Measurements from ENCODE around the gene PSMB3. TPM values are rescaled to one million over a fixed set of nuclear protein-coding genes. Genes with fewer than 3 reads are reported as not detected.

Gene PSMB3
- total RNA-seq, 1 experiment from 2014 or later = 233 TPM

- in situ Hi-C loops (cut with HindIII; ENCODE audit: low pct_unique_long_range_greater_than_20kb, low sequenced_read_pairs) (no loop called here), intact Hi-C loops (cut with micrococcal nuclease; ENCODE audit: unreplicated experiment) (no loop called here)
- Histone ChIP-seq H3K4me3 (ENCODE audit: low read depth in 2 of 2, low read length in 2 of 2) (no peak overlapping the region), H3K4me1 (ENCODE audit: control insufficient read depth, insufficient read depth, low read length) (no peaks in the 10 kb centered on the region), H3K9me3 (ENCODE audit: control insufficient read depth, insufficient read depth, low read depth, low read length) (no peaks in the 10 kb centered on the region), H3K36me3 (ENCODE audit: control insufficient read depth, insufficient read depth, low read length) (peaks cover 6% of the 10 kb centered on the region), H3K27me3 (ENCODE audit: control insufficient read depth, insufficient read depth, low read length) (no peaks in the 10 kb centered on the region), H3K27ac (ENCODE audit: low read length) (no peak overlapping the region)
- ChIA-PET CTCF (no interaction called here), POLR2A (no interaction called here)
- BruUV-seq (replicated peaks) = no TSS peak
- DNase-seq (ENCODE audit: low read depth, low spot score) (no peak), ATAC-seq (no peak)
- TF ChIP-seq CTCF (IDR thresholded peaks at IDR 0.05) (no peak), POLR2AphosphoS5 (IDR thresholded peaks at IDR 0.05; ENCODE audit: low read depth, low read length) (no peak), TCF7L2 (IDR thresholded peaks at IDR 0.05; ENCODE audit: low read depth, low read length) (no peak), SIN3A (IDR thresholded peaks at IDR 0.05; ENCODE audit: borderline replicate concordance, insufficient read depth, low read depth, low read length) (no peak)
- TF ChIP-seq, protein P1, sequence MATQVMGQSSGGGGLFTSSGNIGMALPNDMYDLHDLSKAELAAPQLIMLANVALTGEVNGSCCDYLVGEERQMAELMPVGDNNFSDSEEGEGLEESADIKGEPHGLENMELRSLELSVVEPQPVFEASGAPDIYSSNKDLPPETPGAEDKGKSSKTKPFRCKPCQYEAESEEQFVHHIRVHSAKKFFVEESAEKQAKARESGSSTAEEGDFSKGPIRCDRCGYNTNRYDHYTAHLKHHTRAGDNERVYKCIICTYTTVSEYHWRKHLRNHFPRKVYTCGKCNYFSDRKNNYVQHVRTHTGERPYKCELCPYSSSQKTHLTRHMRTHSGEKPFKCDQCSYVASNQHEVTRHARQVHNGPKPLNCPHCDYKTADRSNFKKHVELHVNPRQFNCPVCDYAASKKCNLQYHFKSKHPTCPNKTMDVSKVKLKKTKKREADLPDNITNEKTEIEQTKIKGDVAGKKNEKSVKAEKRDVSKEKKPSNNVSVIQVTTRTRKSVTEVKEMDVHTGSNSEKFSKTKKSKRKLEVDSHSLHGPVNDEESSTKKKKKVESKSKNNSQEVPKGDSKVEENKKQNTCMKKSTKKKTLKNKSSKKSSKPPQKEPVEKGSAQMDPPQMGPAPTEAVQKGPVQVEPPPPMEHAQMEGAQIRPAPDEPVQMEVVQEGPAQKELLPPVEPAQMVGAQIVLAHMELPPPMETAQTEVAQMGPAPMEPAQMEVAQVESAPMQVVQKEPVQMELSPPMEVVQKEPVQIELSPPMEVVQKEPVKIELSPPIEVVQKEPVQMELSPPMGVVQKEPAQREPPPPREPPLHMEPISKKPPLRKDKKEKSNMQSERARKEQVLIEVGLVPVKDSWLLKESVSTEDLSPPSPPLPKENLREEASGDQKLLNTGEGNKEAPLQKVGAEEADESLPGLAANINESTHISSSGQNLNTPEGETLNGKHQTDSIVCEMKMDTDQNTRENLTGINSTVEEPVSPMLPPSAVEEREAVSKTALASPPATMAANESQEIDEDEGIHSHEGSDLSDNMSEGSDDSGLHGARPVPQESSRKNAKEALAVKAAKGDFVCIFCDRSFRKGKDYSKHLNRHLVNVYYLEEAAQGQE (IDR thresholded peaks at IDR 0.05; ENCODE audit: insufficient read depth in 1 of 2, low read depth in 2 of 2, low read length in 1 of 2) = no peak
These were observed 25.2 kb downstream of the PSMB3 start for GRCh38 chr17:38777641-38778250.

DNA sequence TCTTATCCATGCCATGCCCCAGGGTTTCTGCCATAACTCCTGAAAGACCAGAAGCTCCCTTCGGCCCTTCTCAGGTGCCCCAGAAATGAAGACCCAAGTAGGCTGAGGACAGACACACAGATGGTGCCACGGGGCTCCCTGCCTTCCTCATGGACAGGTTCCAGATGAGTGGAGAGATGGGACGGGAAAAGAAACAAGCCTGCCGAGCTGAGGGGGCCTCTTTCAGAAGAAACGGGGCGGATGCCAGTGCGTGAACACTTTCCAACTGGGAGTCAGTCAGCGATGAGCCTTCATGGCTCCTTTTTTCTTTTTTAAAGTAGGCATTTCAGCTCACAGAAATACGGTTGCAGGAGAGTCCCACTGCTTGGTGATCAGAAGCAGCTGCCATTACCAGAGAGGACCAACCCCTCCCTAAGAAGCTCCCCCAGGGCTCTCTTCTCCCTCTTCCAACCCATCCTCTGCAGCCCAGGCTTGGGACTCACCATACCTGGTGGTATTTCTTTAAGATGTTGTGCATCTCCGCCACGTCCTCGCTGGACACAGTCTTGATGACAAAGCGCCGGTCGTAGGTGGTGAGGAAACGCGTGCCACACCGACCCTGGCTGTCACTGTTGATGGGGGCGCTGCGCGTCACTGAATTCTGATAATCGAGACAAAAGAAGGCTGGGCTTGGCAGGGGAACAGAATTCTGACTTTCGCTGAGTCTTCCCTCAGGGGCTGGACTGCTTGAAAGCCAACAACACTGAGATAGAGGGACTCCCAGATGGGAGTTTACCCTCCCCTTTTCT, 27.6 kb downstream of the PSMB3 start:
- no peak for TF ChIP-seq CTCF (IDR thresholded peaks at IDR 0.05)
- no peak for TF ChIP-seq SIN3A (IDR thresholded peaks at IDR 0.05; ENCODE audit: borderline replicate concordance, insufficient read depth, low read depth, low read length)
- no peak for TF ChIP-seq POLR2AphosphoS5 (IDR thresholded peaks at IDR 0.05; ENCODE audit: low read depth, low read length)
- no peak for TF ChIP-seq TCF7L2 (IDR thresholded peaks at IDR 0.05; ENCODE audit: low read depth, low read length)
- TF ChIP-seq, protein P1 (IDR thresholded peaks at IDR 0.05; ENCODE audit: insufficient read depth in 1 of 2, low read depth in 2 of 2, low read length in 1 of 2) = no peak
- CTCF ChIA-PET = no interaction called here
- no peaks in the 10 kb centered on the region for H3K9me3 ChIP-seq (ENCODE audit: control insufficient read depth, insufficient read depth, low read depth, low read length)
- ATAC-seq (no peak), DNase-seq (ENCODE audit: low read depth, low spot score) (no peak)
- POLR2A ChIA-PET = no interaction called here
- in situ Hi-C loops (cut with HindIII; ENCODE audit: low pct_unique_long_range_greater_than_20kb, low sequenced_read_pairs) (no loop called here), intact Hi-C loops (cut with micrococcal nuclease; ENCODE audit: unreplicated experiment) (no loop called here)
- no peak overlapping the region for H3K27ac ChIP-seq (ENCODE audit: low read length)
- H3K4me1 ChIP-seq (ENCODE audit: control insufficient read depth, insufficient read depth, low read length) = no peaks in the 10 kb centered on the region
- H3K27me3 ChIP-seq (ENCODE audit: control insufficient read depth, insufficient read depth, low read length) = no peaks in the 10 kb centered on the region
- no TSS peak for BruUV-seq (replicated peaks)
- H3K4me3 ChIP-seq (ENCODE audit: low read depth in 2 of 2, low read length in 2 of 2) = no peak overlapping the region
- peaks cover 3% of the 10 kb centered on the region for H3K36me3 ChIP-seq (ENCODE audit: control insufficient read depth, insufficient read depth, low read length)
